ENCODE data around the gene TMEM87B. TPM values are rescaled to one million over a fixed set of nuclear protein-coding genes. Genes with fewer than 3 reads are reported as not detected.
A peak's percentile ranks its signal among the peaks of the same experiment; 100 is the strongest.

The TMEM87B gene
- total RNA-seq, 1 experiment from 2014 or later = 53.6 TPM

GRCh38 chr2:112150447-112150846 lies 95.4 kb downstream of the TMEM87B start:
- DNase-seq (ENCODE audit: low read depth) = peak; percentile 97

- no peak for DNase-seq (ENCODE audit: low read depth)
Measured at GRCh38 chr2:112150851-112151250, 95.8 kb downstream of the TMEM87B start.

GRCh38 chr2:112151271-112151670 lies 96.2 kb downstream of the TMEM87B start:
- DNase-seq (ENCODE audit: low read depth) = no peak

- no peak for DNase-seq (ENCODE audit: low read depth)
Measured at GRCh38 chr2:112151701-112152440, 96.8 kb downstream of the TMEM87B start.

- no peak for DNase-seq (ENCODE audit: low read depth)
Measured at GRCh38 chr2:112152476-112153178, 97.6 kb downstream of the TMEM87B start.

- peak; percentile 97 for DNase-seq (ENCODE audit: low read depth)
Measured at GRCh38 chr2:112153179-112153490, 98.1 kb downstream of the TMEM87B start.

- DNase-seq (ENCODE audit: low read depth) = no peak
Measured at GRCh38 chr2:112153501-112153900, 98.4 kb downstream of the TMEM87B start.

- no peak for DNase-seq (ENCODE audit: low read depth)
Measured at GRCh38 chr2:112154246-112155117, 99.4 kb downstream of the TMEM87B start.

- DNase-seq (ENCODE audit: low read depth) = peak; percentile 28
Measured at GRCh38 chr2:112155331-112156151, 100.5 kb downstream of the TMEM87B start.

GRCh38 chr2:112156152-112156986 lies 101.3 kb downstream of the TMEM87B start:
- DNase-seq (ENCODE audit: low read depth) = peak; percentile 95

- peak; percentile 28 for DNase-seq (ENCODE audit: low read depth)
Measured at GRCh38 chr2:112157472-112157871, 102.4 kb downstream of the TMEM87B start.

- no peak for DNase-seq (ENCODE audit: low read depth)
Measured at GRCh38 chr2:112159454-112159921, 104.4 kb downstream of the TMEM87B start.

GRCh38 chr2:112160283-112161250 lies 105.5 kb downstream of the TMEM87B start:
- no peak for DNase-seq (ENCODE audit: low read depth)

GRCh38 chr2:112161431-112162145 lies 106.5 kb downstream of the TMEM87B start:
- no peak for DNase-seq (ENCODE audit: low read depth)

- DNase-seq (ENCODE audit: low read depth) = no peak
Measured at GRCh38 chr2:112162341-112162740, 107.3 kb downstream of the TMEM87B start.

- DNase-seq (ENCODE audit: low read depth) = no peak
Measured at GRCh38 chr2:112162956-112163355, 107.9 kb downstream of the TMEM87B start.

GRCh38 chr2:112163541-112163981 lies 108.5 kb downstream of the TMEM87B start:
- DNase-seq (ENCODE audit: low read depth) = no peak

GRCh38 chr2:112164876-112165275 lies 109.8 kb downstream of the TMEM87B start:
- no peak for DNase-seq (ENCODE audit: low read depth)

- no peak for DNase-seq (ENCODE audit: low read depth)
Measured at GRCh38 chr2:112165296-112165695, 110.2 kb downstream of the TMEM87B start.

All from RPMI7951 (cell line).